SK-N-SH treated with all-trans-retinoic acid at 6 μM for 48 hours (cell line): ENCODE measurements around the gene DCTN2.

Experiments used
- ARNTL ChIP-seq: fragments of 450-650 bp; formaldehyde crosslinking; IDR thresholded peaks from 2 replicates; pipeline ENCODE4 v1.5.0; 2020; ENCODE audit warnings: low read depth, mild to moderate bottlenecking, moderate library complexity, borderline replicate concordance
- ZFP30 ChIP-seq: fragments of 450-650 bp; formaldehyde crosslinking; IDR thresholded peaks from 2 replicates; pipeline ENCODE4 v1.5.0; 2022; ENCODE audit warnings: mild to moderate bottlenecking, moderate library complexity

DNA sequence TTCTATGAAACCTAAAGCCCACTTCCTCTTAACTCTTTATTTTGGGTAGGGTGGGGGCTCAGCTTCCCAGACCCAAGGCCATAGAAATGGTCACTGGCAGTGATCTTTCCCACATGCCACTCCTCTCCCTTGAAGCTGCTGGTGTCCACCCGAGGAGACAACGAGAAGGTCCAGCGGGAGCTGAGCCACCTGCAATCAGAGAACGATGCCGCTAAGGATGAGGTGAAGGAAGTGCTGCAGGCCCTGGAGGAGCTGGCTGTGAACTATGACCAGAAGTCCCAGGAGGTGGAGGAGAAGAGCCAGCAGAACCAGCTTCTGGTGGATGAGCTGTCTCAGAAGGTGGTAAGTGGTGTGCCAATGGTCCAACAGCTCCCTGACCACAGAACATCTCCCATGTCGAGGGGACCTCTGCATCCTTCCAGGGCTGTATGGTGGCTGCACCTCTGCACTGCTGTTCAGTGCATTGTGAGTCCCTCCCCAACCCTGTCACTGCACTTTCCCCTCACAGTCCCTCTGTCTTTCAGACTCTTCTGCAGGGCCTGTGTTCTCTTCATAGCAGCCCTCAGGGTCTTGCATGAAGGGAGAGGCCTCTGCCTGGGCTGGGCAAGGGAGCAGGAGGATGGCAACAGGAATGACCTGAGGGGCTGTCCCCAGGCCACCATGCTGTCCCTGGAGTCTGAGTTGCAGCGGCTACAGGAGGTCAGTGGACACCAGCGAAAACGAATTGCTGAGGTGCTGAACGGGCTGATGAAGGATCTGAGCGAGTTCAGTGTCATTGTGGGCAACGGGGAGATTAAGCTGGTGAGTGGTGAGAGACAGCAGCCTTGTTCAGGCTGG, 25.2 kb upstream of the DCTN2 start:
- TF ChIP-seq ZFP30: no peak
- no peak for TF ChIP-seq ARNTL (CRISPR knock-in tag)
